Colonic mucosa (tissue), 4 donors: ENCODE data around the gene AGO1. TPM values are rescaled to one million over a fixed set of nuclear protein-coding genes. Genes with fewer than 3 reads are reported as not detected.

ENCODE experiments used
- DNase-seq: peaks from one replicate; pipeline ENCODE4 v3.0.0-alpha.2; 2020
- H3K27ac ChIP-seq: fragments of 200-600 bp; one replicate; pipeline ENCODE4 v1.8.0; 2021
- H3K27me3 ChIP-seq: fragments of 200-600 bp; one replicate; pipeline ENCODE4 v1.8.0; 2021
- H3K36me3 ChIP-seq: fragments of 200-600 bp; one replicate; pipeline ENCODE4 v1.8.0; 2021
- H3K4me1 ChIP-seq: fragments of 200-600 bp; one replicate; pipeline ENCODE4 v1.8.0; 2021; ENCODE audit warnings: mild to moderate bottlenecking
- H3K4me3 ChIP-seq: fragments of 200-600 bp; one replicate; pipeline ENCODE4 v1.8.0; 2021
- H3K9ac ChIP-seq, 2 donors: one replicate each; pipeline ENCODE4 v1.7.0; 2013; ENCODE audit warnings: control low read depth in 2 of 2, low read depth in 2 of 2, low read length in 2 of 2
- H3K9me3 ChIP-seq: fragments of 200-600 bp; one replicate; pipeline ENCODE4 v1.8.0; 2021
- CTCF ChIP-seq: fragments of 200-600 bp; IDR thresholded peaks from one replicate; pipeline ENCODE4 v1.8.0; 2022; ENCODE audit warnings: antibody characterized with exemption, mild to moderate bottlenecking
- intact Hi-C: fragments of 100-400 bp; cut with DNase I; formaldehyde crosslinking; loops from one replicate; pipeline ENCODE4 v1.14.1; 2022
- total RNA-seq, 2 donors: library from RNA; stranded (reverse); fragmentation: NEBNext Ultra II Directional in 1 of 2; extraction: Animal tissue kit (Norgen Biotek cat#: 25700) in 1 of 2; gene quantifications; one replicate each; pipeline ENCODE4 v1.2.1, GENCODE V29; 2021
- donor health status: healthy.
- donor health status: DM: no; HTN: no; CAD: no.
- donor health status: DM: no; HTN: no; CAD: no.

Gene AGO1
- total RNA-seq, 2 donors from 2014 or later, result 24.2 to 27.7 TPM

GRCh38 chr1:35923791-35924221 is 40.8 kb downstream of the AGO1 start:
- Histone ChIP-seq H3K36me3 (no peaks in the 10 kb centered on the region), H3K4me3 (no peak overlapping the region), H3K4me1 (no peaks in the 10 kb centered on the region), H3K9me3 (no peaks in the 10 kb centered on the region), H3K27ac (no peak overlapping the region), H3K27me3 (no peaks in the 10 kb centered on the region), H3K9ac (no peak overlapping the region)
- no peak for TF ChIP-seq CTCF
- no peak for DNase-seq
- intact Hi-C loops, result no loop called here

- Histone ChIP-seq H3K27me3 (no peaks in the 10 kb centered on the region), H3K9ac (no peak overlapping the region), H3K4me1 (no peaks in the 10 kb centered on the region), H3K27ac (no peak overlapping the region), H3K9me3 (no peaks in the 10 kb centered on the region), H3K4me3 (no peak overlapping the region), H3K36me3 (no peaks in the 10 kb centered on the region)
- no peak for TF ChIP-seq CTCF
- intact Hi-C loops, result no loop called here
- no peak for DNase-seq
Observed at GRCh38 chr1:35924838-35925237, 41.8 kb downstream of the AGO1 start.

GRCh38 chr1:35925741-35926140 is 42.7 kb downstream of the AGO1 start:
- H3K4me1 ChIP-seq, result no peaks in the 10 kb centered on the region
- no peak overlapping the region for H3K4me3 ChIP-seq
- DNase-seq, result no peak
- no peak overlapping the region for H3K9ac ChIP-seq
- intact Hi-C loops, result no loop called here
- TF ChIP-seq CTCF, result no peak
- no peak overlapping the region for H3K27ac ChIP-seq
- no peaks in the 10 kb centered on the region for H3K9me3 ChIP-seq
- H3K27me3 ChIP-seq, result no peaks in the 10 kb centered on the region
- H3K36me3 ChIP-seq, result no peaks in the 10 kb centered on the region

GRCh38 chr1:35927472-35927871 is 44.5 kb downstream of the AGO1 start:
- intact Hi-C loops, result no loop called here
- Histone ChIP-seq H3K9ac (no peak overlapping the region), H3K27ac (no peak overlapping the region), H3K27me3 (no peaks in the 10 kb centered on the region), H3K9me3 (no peaks in the 10 kb centered on the region), H3K36me3 (no peaks in the 10 kb centered on the region), H3K4me3 (no peak overlapping the region), H3K4me1 (peaks cover 4% of the 10 kb centered on the region)
- no peak for DNase-seq
- TF ChIP-seq CTCF, result no peak

DNA sequence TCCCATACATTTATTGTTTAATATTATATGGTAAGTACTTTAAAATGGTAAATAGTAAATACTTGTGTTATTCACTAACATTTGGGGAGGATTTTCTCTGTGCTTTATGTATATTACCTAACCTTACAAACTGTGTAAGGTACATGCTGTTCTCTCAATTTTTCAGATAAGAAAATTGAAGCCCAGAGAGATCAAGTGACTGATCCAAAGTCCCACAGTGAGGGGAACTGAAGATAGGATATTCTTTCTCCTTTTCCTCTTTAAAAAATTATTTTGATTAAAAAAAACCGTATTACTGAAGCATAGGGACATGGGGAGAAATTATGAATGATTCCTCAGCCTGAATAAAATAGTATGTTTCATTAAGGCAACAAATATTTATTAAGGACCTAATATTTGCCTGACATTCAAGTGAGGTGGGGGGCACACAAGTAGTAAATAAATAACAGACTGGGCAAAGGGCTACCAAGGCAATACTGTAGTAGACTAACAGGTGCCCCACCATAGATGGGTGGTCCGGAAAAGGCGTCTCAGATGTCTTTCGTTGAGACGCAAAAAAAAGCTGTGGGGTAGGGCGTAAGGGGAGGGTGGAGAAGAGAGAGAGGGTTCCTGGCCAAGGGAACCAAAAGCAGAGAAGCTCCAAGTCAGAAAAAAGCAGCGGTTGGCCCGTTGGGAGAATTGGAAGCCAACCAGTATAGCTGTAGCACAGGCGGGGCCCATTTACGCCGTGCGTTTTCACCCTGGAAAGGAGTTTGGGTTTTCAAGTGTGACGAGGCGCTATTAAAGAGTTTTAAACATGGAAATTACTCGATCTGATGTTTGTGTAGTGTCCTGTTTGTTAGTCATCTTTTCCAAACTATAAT is 47.0 kb downstream of the AGO1 start:
- Histone ChIP-seq H3K9ac (peak overlapping the region; percentile 70 to 94), H3K27ac (peak overlapping the region; percentile 96), H3K4me3 (peak overlapping the region; percentile 89), H3K4me1 (peaks cover 4% of the 10 kb centered on the region), H3K27me3 (no peaks in the 10 kb centered on the region), H3K9me3 (no peaks in the 10 kb centered on the region), H3K36me3 (no peaks in the 10 kb centered on the region)
- intact Hi-C loops, result loop anchor here (10.0 kb wide), 1 partner anchor 155 kb away; the partner anchor contains the start of genes ADPRS and TEKT2
- TF ChIP-seq CTCF, result no peak
- DNase-seq, result peak; percentile 55
